GM12874 (cell line): ENCODE measurements around the gene ANGPTL3.

Experiments used
- TF ChIP-seq, protein P1 (sequence below): IDR thresholded peaks from 2 replicates; pipeline ENCODE4 v1.5.1; 2011; ENCODE audit warnings: low read depth, mild to moderate bottlenecking, control low read depth, low read length, moderate library complexity; ENCODE audit not compliant: insufficient read depth

Gene ANGPTL3

DNA sequence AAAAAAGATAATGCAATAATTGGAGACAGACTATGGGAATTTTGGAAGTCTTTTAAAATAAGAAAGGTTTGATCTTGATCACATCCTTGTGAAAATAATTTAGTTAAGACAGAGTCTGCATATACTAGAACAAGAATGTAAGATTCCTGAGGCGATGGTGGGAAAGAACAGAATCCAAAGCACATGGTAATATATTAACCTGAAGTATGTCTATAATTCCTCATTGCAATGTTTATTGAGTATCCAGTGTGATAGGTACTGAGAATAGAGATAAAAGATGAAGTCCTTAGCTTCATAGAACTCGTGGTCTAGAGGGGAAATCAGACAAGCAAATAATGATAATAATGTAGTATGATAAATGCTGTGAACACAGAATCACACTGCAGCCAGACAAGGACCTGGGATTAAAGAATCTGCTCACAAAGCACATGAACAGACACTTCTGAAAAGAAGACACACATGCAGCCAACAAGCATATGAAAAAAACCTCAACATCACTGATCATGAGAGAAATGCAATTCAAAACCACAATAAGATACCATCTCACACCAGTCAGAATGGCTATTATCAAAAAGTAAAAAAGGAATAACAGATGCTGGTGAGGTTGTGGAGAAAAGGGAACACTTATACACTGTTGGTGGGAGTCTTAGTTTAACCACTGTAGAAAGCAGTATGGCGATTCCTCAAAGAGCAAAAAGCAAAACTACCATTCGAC, 6.9 kb upstream of the ANGPTL3 start:
- TF ChIP-seq, protein P1, sequence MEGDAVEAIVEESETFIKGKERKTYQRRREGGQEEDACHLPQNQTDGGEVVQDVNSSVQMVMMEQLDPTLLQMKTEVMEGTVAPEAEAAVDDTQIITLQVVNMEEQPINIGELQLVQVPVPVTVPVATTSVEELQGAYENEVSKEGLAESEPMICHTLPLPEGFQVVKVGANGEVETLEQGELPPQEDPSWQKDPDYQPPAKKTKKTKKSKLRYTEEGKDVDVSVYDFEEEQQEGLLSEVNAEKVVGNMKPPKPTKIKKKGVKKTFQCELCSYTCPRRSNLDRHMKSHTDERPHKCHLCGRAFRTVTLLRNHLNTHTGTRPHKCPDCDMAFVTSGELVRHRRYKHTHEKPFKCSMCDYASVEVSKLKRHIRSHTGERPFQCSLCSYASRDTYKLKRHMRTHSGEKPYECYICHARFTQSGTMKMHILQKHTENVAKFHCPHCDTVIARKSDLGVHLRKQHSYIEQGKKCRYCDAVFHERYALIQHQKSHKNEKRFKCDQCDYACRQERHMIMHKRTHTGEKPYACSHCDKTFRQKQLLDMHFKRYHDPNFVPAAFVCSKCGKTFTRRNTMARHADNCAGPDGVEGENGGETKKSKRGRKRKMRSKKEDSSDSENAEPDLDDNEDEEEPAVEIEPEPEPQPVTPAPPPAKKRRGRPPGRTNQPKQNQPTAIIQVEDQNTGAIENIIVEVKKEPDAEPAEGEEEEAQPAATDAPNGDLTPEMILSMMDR, result no peak

DNA sequence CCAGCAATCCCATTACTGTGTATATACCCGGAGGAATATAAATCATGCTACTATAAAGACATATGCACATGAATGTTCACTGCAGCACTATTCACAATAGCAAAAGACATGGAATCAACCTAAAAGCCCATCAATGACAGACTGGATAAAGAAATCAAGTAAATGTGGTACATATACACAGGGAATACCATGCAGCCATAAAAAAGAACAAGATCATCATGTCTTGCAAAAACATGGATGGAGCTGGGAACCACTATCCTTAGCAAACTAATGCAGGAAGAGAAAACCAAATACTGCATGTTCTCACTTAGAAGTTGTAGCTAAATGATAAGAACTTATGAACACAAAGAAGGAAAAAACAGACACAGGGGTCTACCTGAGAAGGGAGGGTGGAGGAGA, 6.4 kb upstream of the ANGPTL3 start:
- TF ChIP-seq, protein P1, result no peak

DNA sequence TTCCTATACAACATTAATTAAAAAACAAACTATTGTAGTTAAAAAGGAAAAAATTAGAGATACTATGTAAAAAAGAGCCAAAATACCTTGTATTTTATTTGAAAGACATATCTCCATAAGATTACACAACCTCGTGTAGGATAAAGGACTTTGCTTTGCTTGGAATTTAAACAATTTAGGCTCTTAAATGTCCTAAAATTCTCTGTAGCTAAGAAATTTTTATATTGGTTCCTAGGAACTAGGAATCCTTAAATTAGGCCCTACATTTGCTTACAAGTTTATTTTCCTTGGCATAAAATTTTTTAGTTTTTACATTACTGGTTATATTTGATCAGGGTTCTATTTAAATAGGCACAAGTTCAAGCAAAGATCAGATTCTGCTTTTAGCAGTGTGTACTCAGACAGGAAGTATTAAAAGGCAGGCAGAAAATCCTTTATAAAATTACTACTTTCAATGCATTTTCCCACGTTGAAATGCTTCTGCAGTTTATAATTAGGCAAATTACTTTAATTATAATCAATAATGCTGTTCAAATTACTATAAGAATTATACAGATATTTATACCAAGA, 3.4 kb upstream of the ANGPTL3 start:
- TF ChIP-seq, protein P1, result no peak

DNA sequence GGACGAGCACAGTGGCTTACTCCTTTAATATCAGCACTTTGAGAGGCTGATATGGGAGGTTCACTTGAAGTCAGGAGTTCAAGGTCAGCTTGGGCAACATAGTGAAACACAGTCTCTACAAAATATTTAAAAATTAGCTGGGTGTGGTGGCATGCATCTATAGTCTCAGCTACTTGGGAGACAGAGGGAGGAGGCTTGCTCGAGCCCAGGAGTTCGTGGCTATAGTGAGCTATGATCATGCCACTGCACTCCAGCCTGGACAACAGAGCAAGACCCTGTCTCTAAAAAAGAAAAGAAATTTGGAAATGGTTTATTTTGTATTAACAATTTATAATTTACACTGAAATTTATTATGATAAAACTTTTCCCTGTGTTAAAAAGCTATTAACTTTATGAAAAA, 1.7 kb upstream of the ANGPTL3 start:
- TF ChIP-seq, protein P1, result no peak

DNA sequence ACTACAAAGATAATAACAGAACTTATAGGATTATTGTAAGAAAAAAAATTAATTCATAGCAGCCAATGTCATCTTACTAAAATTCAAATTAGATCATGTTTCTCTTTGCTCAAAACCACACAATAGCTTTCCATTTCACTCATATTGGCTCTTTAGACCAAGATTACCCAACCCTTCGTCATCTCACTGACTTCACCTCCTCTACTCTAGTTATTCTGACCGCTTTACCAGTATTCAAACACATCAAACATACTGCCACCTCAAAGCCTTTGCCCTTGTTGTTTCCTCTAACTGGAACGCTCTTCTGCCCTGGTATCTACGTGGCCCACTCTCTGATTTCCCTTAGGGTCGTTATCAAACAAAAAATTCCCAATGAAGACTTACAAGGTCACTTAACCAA, 1.7 kb downstream of the ANGPTL3 start:
- TF ChIP-seq, protein P1, result no peak

DNA sequence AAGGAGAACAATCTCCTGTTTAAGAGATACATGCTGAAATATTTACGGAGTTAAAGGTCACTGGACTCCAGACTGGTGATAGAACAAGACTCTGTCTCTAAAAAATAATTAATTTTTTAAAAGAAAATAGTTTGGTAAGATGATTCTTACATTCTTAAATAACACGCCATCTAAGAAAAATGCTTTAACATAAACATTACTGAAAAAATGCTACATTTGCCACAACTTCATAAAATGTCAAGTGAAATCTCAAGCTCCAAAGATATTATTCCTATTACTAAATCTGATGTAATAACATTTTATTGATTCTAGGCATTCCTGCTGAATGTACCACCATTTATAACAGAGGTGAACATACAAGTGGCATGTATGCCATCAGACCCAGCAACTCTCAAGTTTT, 4.1 kb downstream of the ANGPTL3 start:
- TF ChIP-seq, protein P1, result no peak

DNA sequence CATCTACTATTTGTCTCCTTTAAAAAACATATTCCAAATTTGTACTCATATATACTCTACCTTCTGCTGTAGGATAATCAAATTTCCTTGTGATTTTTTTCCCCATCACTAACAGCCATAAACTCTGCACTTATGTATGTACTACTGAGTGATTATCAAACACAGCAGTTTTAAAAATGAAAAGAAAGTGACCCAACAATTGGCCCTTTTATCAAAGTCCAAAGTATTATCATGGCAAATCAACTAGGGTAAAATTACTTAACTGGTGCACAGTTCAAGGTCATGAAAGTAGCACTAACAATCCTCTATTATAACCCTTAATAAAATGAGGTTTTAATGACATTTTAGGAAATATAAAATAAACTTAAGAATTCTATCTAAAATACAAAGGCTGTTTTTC, 11.6 kb downstream of the ANGPTL3 start:
- TF ChIP-seq, protein P1, result no peak
